ENCODE measurements around the gene APOOL.

GRCh38 chrX:85111347-85111746 lies 107.7 kb downstream of the APOOL start:
- no peak for TF ChIP-seq ZNF24 (tag by site-specific recombination; IDR thresholded peaks at IDR 0.05)
- TF ChIP-seq ZBTB8A (tag by site-specific recombination; IDR thresholded peaks at IDR 0.05) = no peak
- TF ChIP-seq OVOL3 (tag by site-specific recombination; IDR thresholded peaks at IDR 0.05) = no peak
- TF ChIP-seq ZNF776 (tag by site-specific recombination; IDR thresholded peaks at IDR 0.05; ENCODE audit: borderline replicate concordance) = no peak
- TF ChIP-seq ZNF174 (tag by site-specific recombination; IDR thresholded peaks at IDR 0.05) = no peak
- no peak for TF ChIP-seq ZNF416 (tag by site-specific recombination; IDR thresholded peaks at IDR 0.05)
- no peak for TF ChIP-seq PRDM4 (tag by site-specific recombination; IDR thresholded peaks at IDR 0.05)
- TF ChIP-seq ZIC2 (tag by site-specific recombination; IDR thresholded peaks at IDR 0.05) = no peak
- no peak for TF ChIP-seq ZNF488 (tag by site-specific recombination; IDR thresholded peaks at IDR 0.05)
- TF ChIP-seq ZSCAN23 (tag by site-specific recombination; IDR thresholded peaks at IDR 0.05) = no peak
- no peak for TF ChIP-seq ZNF280D (tag by site-specific recombination; IDR thresholded peaks at IDR 0.05)
- TF ChIP-seq ZNF639 (tag by site-specific recombination; IDR thresholded peaks at IDR 0.05) = no peak

Data from HEK293 (cell line).